HG03139 (cell line): ENCODE results near the gene MIER2.
"Not testable (repeated sequence)": the region's sequence is repeated elsewhere in the genome, so short reads cannot be mapped to it uniquely, and the experiment has no call there.

Source experiments
- ATAC-seq: cut with Tn5 transposase; IDR thresholded peaks from one replicate; pipeline ENCODE4 v1.9.1; 2021; ENCODE audit not compliant: unreplicated experiment

MIER2 gene

GRCh38 chr19:289651-290371 is 54.8 kb downstream of the MIER2 start:
- ATAC-seq, result no peak

- ATAC-seq, result no peak
These were observed 55.7 kb downstream of the MIER2 start for GRCh38 chr19:288911-289310.

DNA sequence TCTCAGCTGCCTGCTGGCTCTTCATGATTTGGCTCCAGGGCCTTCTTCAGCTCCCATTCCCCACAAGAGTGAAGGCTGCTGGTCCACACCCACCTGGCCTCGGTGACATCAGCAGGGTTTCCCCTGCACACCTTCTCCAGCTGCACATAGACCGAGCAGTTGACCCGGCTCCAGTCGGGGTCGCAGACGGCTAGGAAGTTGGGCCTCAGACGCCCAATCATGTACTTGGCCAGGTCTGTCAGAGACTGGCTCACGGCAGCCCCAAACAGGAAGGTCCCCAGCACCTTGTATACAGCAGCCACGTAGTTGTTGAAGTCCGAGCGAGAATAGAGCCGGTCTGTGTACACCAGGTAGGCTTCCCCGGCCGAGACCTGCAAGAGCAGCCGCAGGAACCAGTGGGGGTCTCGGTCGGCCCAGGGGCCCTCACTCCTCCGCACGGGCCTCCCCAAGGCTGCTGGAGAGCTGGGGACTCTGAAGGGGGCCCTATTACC is 57.2 kb downstream of the MIER2 start:
- no peak for ATAC-seq

- no peak for ATAC-seq
These were observed 61.2 kb downstream of the MIER2 start for GRCh38 chr19:283395-283794.

DNA sequence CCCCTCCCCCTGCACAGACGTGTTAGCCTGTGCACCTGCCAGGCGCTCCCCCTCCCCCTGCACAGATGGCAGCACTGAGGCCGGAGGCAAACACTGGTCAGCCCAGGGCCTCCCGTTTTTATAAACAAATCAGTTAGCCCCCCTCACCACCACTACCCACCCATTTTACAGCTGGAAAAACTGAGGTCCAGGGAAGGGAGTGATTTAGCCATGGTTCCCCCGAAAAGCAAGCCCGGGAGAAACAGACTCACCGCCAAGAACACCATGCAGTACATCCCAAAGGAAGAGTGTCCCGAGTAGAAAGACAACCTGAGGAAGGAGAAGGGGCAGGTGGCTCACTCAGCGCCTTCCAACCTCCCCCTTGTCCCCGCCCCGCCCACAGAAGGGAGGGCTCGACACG is 62.1 kb downstream of the MIER2 start:
- no peak for ATAC-seq

GRCh38 chr19:281992-282391 is 62.6 kb downstream of the MIER2 start:
- no peak for ATAC-seq

- ATAC-seq, result no peak
These were observed 63.3 kb downstream of the MIER2 start for GRCh38 chr19:281156-281853.

DNA sequence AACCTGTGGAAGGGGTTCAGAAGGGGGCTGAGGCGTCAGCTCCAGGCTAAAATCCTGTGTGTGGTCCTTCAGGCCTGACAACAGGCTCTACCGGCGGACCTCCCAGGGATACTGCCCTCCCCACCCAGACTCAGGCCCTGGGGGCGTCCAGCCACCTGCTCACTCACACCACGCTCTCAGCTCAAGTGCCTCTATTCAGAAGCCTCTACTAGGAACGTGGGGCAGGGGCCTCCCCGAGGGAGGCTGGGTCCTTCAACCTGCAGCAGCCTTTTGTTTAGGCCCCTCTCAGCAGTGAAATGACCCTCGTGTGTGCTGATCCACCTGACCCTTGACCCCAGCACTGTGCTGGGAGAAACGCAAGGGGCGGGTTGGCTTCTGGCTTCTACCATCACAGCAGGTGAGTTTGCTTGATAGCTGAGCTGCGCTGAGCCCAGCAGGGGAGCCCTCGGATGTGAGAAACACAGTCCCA is 64.0 kb downstream of the MIER2 start:
- ATAC-seq, result no peak

GRCh38 chr19:279656-280055 is 64.9 kb downstream of the MIER2 start:
- no peak for ATAC-seq

DNA sequence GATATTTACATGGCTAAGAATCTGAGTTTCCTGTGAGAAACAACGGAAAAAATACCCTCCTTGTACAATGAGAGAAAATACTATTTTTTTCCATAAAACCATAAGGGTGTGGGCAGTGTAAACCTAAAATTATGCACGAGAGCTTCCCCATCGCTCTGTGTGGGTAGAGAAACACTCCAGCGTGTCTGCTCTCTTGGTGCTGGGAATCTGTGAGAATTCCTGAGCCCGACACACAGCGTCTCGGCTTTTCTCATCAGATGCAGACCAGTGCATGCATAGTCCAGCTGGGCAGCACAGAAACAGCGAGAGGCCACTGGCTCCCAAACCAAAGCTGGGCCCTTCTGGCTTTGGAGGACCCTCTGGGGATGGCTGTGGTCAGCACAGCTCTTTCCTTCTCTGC is 65.4 kb downstream of the MIER2 start:
- no peak for ATAC-seq

- ATAC-seq, result no peak
These were observed 66.9 kb downstream of the MIER2 start for GRCh38 chr19:277581-278165.

GRCh38 chr19:277131-277530 is 67.5 kb downstream of the MIER2 start:
- ATAC-seq, result no peak

GRCh38 chr19:275958-276646 is 68.5 kb downstream of the MIER2 start:
- no peak for ATAC-seq

DNA sequence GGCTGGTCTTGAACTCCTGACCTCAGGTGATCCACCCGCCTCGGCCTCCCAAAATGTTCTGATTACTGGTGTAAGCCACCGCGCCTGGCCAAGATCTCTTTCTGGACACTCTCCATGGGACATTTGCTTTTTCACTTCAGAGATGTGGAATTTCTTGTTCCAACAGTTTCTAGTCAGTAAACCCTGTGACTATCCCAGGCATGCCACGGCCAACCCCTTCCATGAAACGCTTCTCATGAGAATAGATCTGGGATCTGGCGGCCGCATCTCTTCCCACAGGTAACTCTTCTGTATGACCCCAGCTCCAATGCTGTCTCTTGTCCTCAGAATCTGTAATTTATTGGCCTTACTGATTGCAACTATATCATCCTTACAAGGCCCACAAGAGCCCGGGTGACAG is 69.6 kb downstream of the MIER2 start:
- no peak for ATAC-seq

GRCh38 chr19:273393-273792 is 71.2 kb downstream of the MIER2 start:
- no peak for ATAC-seq

DNA sequence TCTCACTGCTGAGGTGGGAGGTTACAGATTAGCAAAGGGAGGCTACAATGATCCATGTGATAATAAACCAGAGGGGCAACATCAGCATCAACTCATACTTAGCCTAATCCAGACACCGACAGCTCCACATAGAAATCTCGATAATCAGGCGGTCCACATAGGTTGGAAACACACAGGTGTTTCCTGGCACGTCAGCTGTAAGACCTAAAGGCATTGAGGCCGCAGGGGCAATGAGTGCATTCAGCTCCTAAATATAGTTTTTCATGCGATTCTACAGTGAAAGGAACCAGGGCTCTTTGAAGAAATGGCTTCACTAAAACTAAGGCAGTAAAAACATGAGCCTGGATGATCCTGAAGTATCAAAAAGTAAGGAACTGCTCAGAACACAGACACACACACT is 72.7 kb downstream of the MIER2 start:
- no peak for ATAC-seq

- not testable (repeated sequence) for ATAC-seq
These were observed 73.8 kb downstream of the MIER2 start for GRCh38 chr19:270766-271318.

DNA sequence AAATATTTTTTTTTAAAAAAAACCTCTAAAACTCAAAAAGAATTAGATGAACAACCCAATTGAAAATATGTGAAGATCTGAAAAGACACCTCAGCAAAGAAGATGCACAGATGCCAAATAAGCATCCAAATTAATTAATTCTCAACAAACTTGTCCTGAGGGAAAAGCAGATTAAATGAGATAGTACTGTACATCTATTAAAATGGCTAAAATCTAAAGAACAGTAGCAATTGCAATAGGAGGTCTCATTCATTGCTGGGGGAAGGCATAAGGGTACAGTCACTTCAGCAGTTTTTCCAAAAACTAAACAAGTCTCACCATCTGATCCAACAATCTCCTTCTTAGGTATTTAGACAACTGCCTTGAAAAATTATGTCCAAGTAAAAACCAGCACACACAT is 75.4 kb downstream of the MIER2 start:
- ATAC-seq, result no peak

GRCh38 chr19:262125-262524 is 82.5 kb downstream of the MIER2 start:
- no peak for ATAC-seq

- ATAC-seq, result not testable (repeated sequence)
These were observed 87.8 kb downstream of the MIER2 start for GRCh38 chr19:256804-257203.
